Heart right ventricle (tissue), 16 donors: ENCODE results near the gene AHNAK2. TPM values are rescaled to one million over a fixed set of nuclear protein-coding genes. Genes with fewer than 3 reads are reported as not detected.
A peak's percentile ranks its signal among the peaks of the same experiment; 100 is the strongest.

Source experiments
- ATAC-seq, 8 donors: fragments of 200-7000 bp; cut with Tn5 transposase; one replicate each; pipeline ENCODE4 v1.9.1; 2020; ENCODE audit warnings: mild to moderate bottlenecking in 8 of 8, moderate library complexity in 8 of 8, moderate number of reproducible peaks in 1 of 8
- DNase-seq, 2 donors: peaks; one replicate each; pipeline ENCODE4 v3.0.0-alpha.2; 2020
- H3K27ac ChIP-seq, 10 donors: fragments of 200-600 bp; sonication (generic) in 2 of 10; one replicate each; pipeline versions ENCODE4 v1.5.0 to v1.8.0; 2020 to 2022; ENCODE audit warnings: mild to moderate bottlenecking in 3 of 10
- H3K27me3 ChIP-seq, 7 donors: fragments of 200-600 bp; one replicate each; pipeline ENCODE4 v1.8.0; 2021 to 2022; ENCODE audit warnings: mild to moderate bottlenecking in 2 of 7
- H3K36me3 ChIP-seq, 9 donors: fragments of 200-600 bp; sonication (generic) in 1 of 9; one replicate each; pipeline versions ENCODE4 v1.5.0 to v1.8.0; 2020 to 2022; ENCODE audit warnings: mild to moderate bottlenecking in 2 of 9
- H3K4me1 ChIP-seq, 9 donors: fragments of 200-600 bp; sonication (generic) in 1 of 9; one replicate each; pipeline versions ENCODE4 v1.5.0 to v1.8.0; 2020 to 2022; ENCODE audit warnings: mild to moderate bottlenecking in 4 of 9
- H3K4me3 ChIP-seq, 10 donors: fragments of 200-600 bp; sonication (generic) in 2 of 10; one replicate each; pipeline versions ENCODE4 v1.5.0 to v1.8.0; 2020 to 2022; ENCODE audit warnings: mild to moderate bottlenecking in 7 of 10, moderate library complexity in 2 of 10
- H3K9me3 ChIP-seq, 11 donors: fragments of 200-600 bp in 10 of 11; sonication (generic) in 2 of 11; one replicate each; pipeline versions ENCODE4 v1.5.0 to v1.8.0; 2013 to 2022; ENCODE audit warnings: mild to moderate bottlenecking in 2 of 11, control low read depth in 1 of 11, moderate library complexity in 1 of 11
- CTCF ChIP-seq, 9 donors: fragments of 200-600 bp; sonication (generic) in 2 of 9; IDR thresholded peaks; one replicate each; pipeline versions ENCODE4 v1.5.0 to v1.8.0; 2021 to 2022; ENCODE audit warnings: antibody characterized with exemption in 9 of 9, mild to moderate bottlenecking in 5 of 9, moderate library complexity in 1 of 9
- WGBS, 2 donors: extraction: QIAGEN DNeasy Blood & Tissue Kit; methylation state at CpG; one replicate each; pipeline ENCODE4 v1.1.7; 2013; ENCODE audit warnings: inconsistent platforms in 1 of 2; 5-methylcytosine and 5-hydroxymethylcytosine counted together
- intact Hi-C, 10 donors: fragments of 100-400 bp; cut with DNase I; formaldehyde crosslinking; loops; one replicate each; pipeline versions ENCODE4 v1.11.1 to v1.14.2; 2022
- polyA plus RNA-seq, 2 donors: library from polyadenylated mRNA; stranded (reverse); fragments of 200-250 nt; gene quantifications; one replicate each; pipeline ENCODE4 v1.2.3, GENCODE V29; 2013
- total RNA-seq, 10 donors: library from RNA; stranded (reverse); fragmentation: NEBNext Ultra II Directional in 3 of 10; extraction: Animal tissue kit (Norgen Biotek cat#: 25700) in 3 of 10; gene quantifications; one replicate each; pipeline versions ENCODE4 v1.2.1 to v1.2.4, GENCODE V29; 2021 to 2023
- donor health status: Arrhythmogenic right ventricular cardiomyopathy.
- donor health status: ischemic (EF 13 %, LVEDD 7.1; RV severe dilation, severe dysfunction).
- donor health status: healthy with polysubstance abuse.
- donor health status: DM: no; HTN: yes; CAD: no.
- donor health status: DM: no; HTN: no; CAD: no.
- donor health status: ischemic (EF 25% LVEDD 6.9; RV normal size, moderate dysfunction).
- donor health status: ischemic (EF 25% LVEDD 5.7; RV mildly dilated, moderate dysfunction).
- donor health status: healthy.
- donor health status: DM: yes; HTN: yes; CAD: no.
- donor health status: Ischemic cardiomyopathy.
- donor health status: ischemic (EF 35%, LVEDD 5.7; RV mildly dilated, moderate dysfunction).
- donor health status: nonischemic (EF 11% LVEDD 7.7; RV severe dilation, severe dysfunction).
- donor health status: DM: yes; HTN: yes; CAD: no.
- donor health status: PGD.
- donor health status: ischemic (EF 29% LVEDD 5.4; RV normal size, mild dysfunction).
- donor health status: nonischemic (EF 23%, LVEDD 6.1; RV moderate dilation, normal function).

AHNAK2 gene
- total and polyA plus RNA-seq, 12 donors = 1.1 to 29.5 (median 3.1) TPM

- DNase-seq = peak in 1 of 2 donors; percentile 28
- Histone ChIP-seq H3K4me3 (no peak overlapping the region), H3K27ac (no peak overlapping the region), H3K4me1 (peaks cover 5 to 30% (median 17%) of the 10 kb centered on the region in 9 donors), H3K9me3 (no peaks in the 10 kb centered on the region), H3K27me3 (no peaks in the 10 kb centered on the region), H3K36me3 (peaks cover 0 to 8% (median 0%) of the 10 kb centered on the region in 9 donors)
- 80 to 81% methylated on average over 34 of the region's 34 CpGs for WGBS, 2 donors
- no peak for TF ChIP-seq CTCF (IDR thresholded peaks at IDR 0.05)
- intact Hi-C loops = loop anchor here in 7 of 10 donors (1.0 to 10.0 kb wide), 5 partner anchors 79 to 151 kb away; partner anchors contain the start of gene AHNAK2 (in 1 of the 7)
- peak in 5 of 8 donors; percentile 3 to 35 (median 14) for ATAC-seq
Observed at GRCh38 chr14:104895786-104896661, 82.2 kb downstream of the AHNAK2 start.

- Histone ChIP-seq H3K9me3 (no peaks in the 10 kb centered on the region), H3K36me3 (peaks cover 0 to 8% (median 0%) of the 10 kb centered on the region in 9 donors), H3K27ac (peak overlapping the region in 2 of 10 donors; percentile 28 to 31), H3K27me3 (no peaks in the 10 kb centered on the region), H3K4me1 (peaks cover 5 to 30% (median 17%) of the 10 kb centered on the region in 9 donors), H3K4me3 (peak overlapping the region in 3 of 10 donors; percentile 37 to 39 (median 37))
- 79 to 80% methylated on average over 9 of the region's 9 CpGs for WGBS, 2 donors
- intact Hi-C loops = loop anchor here in 6 of 10 donors (5.0 to 10.0 kb wide), 3 partner anchors 80 to 152 kb away; partner anchors contain the start of gene AHNAK2 (in 1 of the 6)
- no peak for TF ChIP-seq CTCF (IDR thresholded peaks at IDR 0.05)
- DNase-seq (peak in 1 of 2 donors; percentile 21), ATAC-seq (peak in 4 of 8 donors; percentile 7 to 21 (median 10))
Observed at GRCh38 chr14:104895207-104895785, 82.9 kb downstream of the AHNAK2 start.

GRCh38 chr14:104894331-104895206 is 83.6 kb downstream of the AHNAK2 start:
- WGBS, 2 donors = 72 to 84% methylated on average over 29 to 30 of the region's 30 CpGs
- Histone ChIP-seq H3K27me3 (no peaks in the 10 kb centered on the region), H3K4me3 (peak overlapping the region in 6 of 10 donors; percentile 18 to 43 (median 37)), H3K36me3 (peaks cover 0 to 8% (median 0%) of the 10 kb centered on the region in 9 donors), H3K27ac (peak overlapping the region in 5 of 10 donors; percentile 26 to 51 (median 31)), H3K9me3 (no peaks in the 10 kb centered on the region), H3K4me1 (peaks cover 5 to 30% (median 17%) of the 10 kb centered on the region in 9 donors)
- peak in 6 of 8 donors; percentile 11 to 48 (median 38) for ATAC-seq
- intact Hi-C loops = loop anchor here in 6 of 10 donors (5.0 to 10.0 kb wide), 3 partner anchors 80 to 153 kb away; partner anchors contain the start of gene AHNAK2 (in 1 of the 6)
- DNase-seq = peak; percentile 19 to 32
- TF ChIP-seq CTCF (IDR thresholded peaks at IDR 0.05) = peak in 1 of 9 donors; percentile 8
